Measurements from ENCODE around the gene CCDC70. TPM values are rescaled to one million over a fixed set of nuclear protein-coding genes. Genes with fewer than 3 reads are reported as not detected.

CCDC70 gene
- total RNA-seq, 1 donor from 2014 or later: not detected

DNA sequence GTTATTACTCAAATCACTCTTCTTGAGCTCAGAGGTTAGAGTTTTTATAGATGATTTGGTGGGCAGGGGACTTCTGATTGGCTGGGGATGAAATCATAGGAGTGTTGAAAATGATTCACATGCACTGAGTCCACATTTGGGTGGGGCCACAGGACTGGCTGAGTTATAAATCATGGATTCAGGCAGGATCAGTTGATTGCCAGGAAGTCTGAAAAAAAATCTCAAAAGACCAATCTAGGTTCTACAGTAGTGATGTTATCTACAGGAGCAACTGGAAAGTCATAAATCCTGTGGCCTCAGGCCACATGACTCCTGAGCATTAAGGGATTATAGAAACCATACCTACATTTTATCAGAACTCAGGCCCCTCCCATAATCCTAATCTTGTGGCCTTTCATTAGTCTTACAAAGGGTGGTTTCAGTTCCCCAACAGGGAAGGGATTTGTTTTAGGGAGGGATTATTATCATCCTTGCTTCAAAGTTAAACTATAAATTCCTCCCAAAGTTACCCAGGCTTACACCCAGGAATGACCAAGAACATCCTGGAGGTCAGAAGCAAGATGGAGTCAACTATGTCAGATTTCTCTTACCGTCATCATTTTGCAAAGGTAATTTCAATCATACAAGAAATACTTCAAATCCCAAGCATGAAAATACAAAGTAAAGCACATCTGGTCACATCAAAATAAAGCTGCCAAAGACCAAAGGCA lies 5.6 kb upstream of the CCDC70 start:
- no peak for DNase-seq (ENCODE audit: low read depth)
- no peaks in the 10 kb centered on the region for H3K27me3 ChIP-seq (ENCODE audit: control insufficient read depth, insufficient read depth, low read length)
- no peak overlapping the region for H3K4me3 ChIP-seq (ENCODE audit: low read depth, low read length)
- TF ChIP-seq, protein P1, sequence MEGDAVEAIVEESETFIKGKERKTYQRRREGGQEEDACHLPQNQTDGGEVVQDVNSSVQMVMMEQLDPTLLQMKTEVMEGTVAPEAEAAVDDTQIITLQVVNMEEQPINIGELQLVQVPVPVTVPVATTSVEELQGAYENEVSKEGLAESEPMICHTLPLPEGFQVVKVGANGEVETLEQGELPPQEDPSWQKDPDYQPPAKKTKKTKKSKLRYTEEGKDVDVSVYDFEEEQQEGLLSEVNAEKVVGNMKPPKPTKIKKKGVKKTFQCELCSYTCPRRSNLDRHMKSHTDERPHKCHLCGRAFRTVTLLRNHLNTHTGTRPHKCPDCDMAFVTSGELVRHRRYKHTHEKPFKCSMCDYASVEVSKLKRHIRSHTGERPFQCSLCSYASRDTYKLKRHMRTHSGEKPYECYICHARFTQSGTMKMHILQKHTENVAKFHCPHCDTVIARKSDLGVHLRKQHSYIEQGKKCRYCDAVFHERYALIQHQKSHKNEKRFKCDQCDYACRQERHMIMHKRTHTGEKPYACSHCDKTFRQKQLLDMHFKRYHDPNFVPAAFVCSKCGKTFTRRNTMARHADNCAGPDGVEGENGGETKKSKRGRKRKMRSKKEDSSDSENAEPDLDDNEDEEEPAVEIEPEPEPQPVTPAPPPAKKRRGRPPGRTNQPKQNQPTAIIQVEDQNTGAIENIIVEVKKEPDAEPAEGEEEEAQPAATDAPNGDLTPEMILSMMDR (IDR thresholded peaks at IDR 0.05; ENCODE audit: insufficient read depth, low read length, poor library complexity, severe bottlenecking): no peak
- no peaks in the 10 kb centered on the region for H3K36me3 ChIP-seq (ENCODE audit: control insufficient read depth, insufficient read depth, low read length)

DNA sequence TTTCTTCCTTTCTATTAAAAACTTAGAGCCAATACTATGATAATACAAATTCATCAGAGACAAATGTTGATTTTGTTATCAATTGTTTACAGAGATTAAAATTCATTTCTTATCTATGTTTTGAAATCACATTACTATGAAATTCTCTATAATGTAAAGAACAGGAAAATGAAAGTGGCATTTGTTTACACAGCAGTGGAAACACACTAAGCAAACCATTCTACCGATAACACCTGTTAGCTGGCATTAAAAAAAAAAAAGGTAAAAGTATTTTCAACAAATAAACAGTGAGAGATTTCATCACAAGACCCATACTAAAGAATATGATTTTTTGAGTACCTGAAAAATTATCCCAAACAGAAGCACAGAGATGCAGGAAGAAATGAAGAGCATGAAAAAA lies 4.8 kb upstream of the CCDC70 start:
- Histone ChIP-seq H3K36me3 (ENCODE audit: control insufficient read depth, insufficient read depth, low read length) (no peaks in the 10 kb centered on the region), H3K27me3 (ENCODE audit: control insufficient read depth, insufficient read depth, low read length) (no peaks in the 10 kb centered on the region), H3K4me3 (ENCODE audit: low read depth, low read length) (no peak overlapping the region)
- DNase-seq (ENCODE audit: low read depth): no peak
- TF ChIP-seq, protein P1 (IDR thresholded peaks at IDR 0.05; ENCODE audit: insufficient read depth, low read length, poor library complexity, severe bottlenecking): no peak

DNA sequence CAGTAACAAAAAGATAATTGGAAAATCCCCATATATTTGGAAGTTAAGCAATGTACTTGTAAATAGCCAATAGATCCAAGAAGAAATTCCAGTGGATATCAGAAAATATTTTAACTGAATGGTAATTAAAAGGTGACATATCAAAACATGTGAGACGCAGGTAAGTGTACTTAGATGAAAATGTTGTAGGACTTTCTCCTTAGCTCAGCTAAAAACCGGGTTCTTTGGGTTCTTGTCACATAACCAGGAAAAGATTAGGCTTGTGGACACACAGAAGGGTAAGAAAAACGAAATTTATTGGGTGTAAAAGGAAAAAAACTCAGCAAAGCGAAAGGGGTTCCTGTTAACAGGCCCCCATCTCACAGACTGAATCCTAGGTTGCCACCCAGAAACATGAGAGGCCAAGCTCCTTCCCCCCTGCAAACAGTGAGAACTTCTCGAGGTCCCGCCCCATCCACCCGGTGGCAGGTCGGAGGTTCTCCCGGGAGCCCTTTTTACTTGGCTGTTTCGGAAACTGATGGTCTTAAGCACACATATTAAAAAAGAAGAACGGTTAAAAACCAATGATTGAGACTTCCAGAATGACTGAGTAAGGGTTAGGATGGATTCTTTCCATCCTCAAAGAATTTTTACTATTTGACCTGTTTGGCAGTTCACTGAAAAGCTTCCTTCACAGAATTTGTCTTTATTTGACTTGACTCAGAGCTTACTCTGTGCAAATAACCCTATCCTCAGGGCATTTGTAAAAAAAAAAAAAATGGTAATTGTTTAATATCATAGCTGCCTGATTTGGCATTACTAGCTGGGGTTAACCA lies 3.1 kb upstream of the CCDC70 start:
- no peak overlapping the region for H3K4me3 ChIP-seq (ENCODE audit: low read depth, low read length)
- H3K36me3 ChIP-seq (ENCODE audit: control insufficient read depth, insufficient read depth, low read length): no peaks in the 10 kb centered on the region
- TF ChIP-seq, protein P1 (IDR thresholded peaks at IDR 0.05; ENCODE audit: insufficient read depth, low read length, poor library complexity, severe bottlenecking): no peak
- H3K27me3 ChIP-seq (ENCODE audit: control insufficient read depth, insufficient read depth, low read length): no peaks in the 10 kb centered on the region
- no peak for DNase-seq (ENCODE audit: low read depth)

DNA sequence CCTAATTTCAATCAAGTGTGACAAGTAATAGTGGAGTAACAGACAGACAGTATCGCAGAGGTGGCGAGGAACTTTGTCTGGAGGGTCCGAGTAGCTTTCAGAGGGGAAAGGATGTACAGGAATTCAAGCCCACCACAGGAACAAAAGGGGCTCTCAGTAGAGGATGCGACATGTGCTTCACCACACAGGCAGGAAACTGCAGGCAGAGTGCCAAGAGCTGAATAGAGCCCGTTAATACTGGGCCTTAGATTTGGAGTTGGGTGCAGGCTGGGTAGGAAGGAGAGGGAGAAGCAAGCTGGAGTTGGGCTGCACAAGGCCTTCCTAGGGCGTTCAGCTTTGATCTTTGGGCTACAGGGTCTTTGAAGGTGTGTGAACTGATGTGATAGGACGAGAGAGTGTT lies 1.2 kb downstream of the CCDC70 start:
- H3K27me3 ChIP-seq (ENCODE audit: control insufficient read depth, insufficient read depth, low read length): no peaks in the 10 kb centered on the region
- no peaks in the 10 kb centered on the region for H3K36me3 ChIP-seq (ENCODE audit: control insufficient read depth, insufficient read depth, low read length)
- no peak for DNase-seq (ENCODE audit: low read depth)
- H3K4me3 ChIP-seq (ENCODE audit: low read depth, low read length): no peak overlapping the region
- TF ChIP-seq, protein P1 (IDR thresholded peaks at IDR 0.05; ENCODE audit: insufficient read depth, low read length, poor library complexity, severe bottlenecking): no peak

DNA sequence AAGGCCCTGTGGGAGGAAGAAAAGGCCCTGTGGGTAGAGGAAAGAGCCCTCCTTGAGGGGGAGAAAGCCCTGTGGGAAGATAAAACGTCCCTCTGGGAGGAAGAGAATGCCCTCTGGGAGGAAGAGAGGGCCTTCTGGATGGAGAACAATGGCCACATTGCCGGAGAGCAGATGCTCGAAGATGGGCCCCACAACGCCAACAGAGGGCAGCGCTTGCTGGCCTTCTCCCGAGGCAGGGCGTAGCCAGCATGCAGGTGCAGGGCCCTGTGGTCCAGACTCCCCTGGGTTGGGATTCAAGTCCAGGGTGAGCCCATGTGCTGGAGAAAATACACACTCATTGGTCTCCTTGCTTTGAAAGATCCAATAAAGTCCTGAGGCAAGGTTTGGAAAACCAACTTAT lies 4.1 kb downstream of the CCDC70 start:
- DNase-seq (ENCODE audit: low read depth): no peak
- Histone ChIP-seq H3K36me3 (ENCODE audit: control insufficient read depth, insufficient read depth, low read length) (no peaks in the 10 kb centered on the region), H3K4me3 (ENCODE audit: low read depth, low read length) (no peak overlapping the region), H3K27me3 (ENCODE audit: control insufficient read depth, insufficient read depth, low read length) (no peaks in the 10 kb centered on the region)
- TF ChIP-seq, protein P1 (IDR thresholded peaks at IDR 0.05; ENCODE audit: insufficient read depth, low read length, poor library complexity, severe bottlenecking): no peak
